GM12873 (cell line): ENCODE results near the gene NQO2.

ENCODE experiments used
- TF ChIP-seq, protein P1 (sequence below): IDR thresholded peaks from 2 replicates; pipeline ENCODE4 v1.5.1; 2012; ENCODE audit warnings: low read depth, mild to moderate bottlenecking, moderate library complexity, low read length, control low read depth; ENCODE audit not compliant: insufficient read depth; ENCODE audit errors: missing control alignments

NQO2 gene

DNA sequence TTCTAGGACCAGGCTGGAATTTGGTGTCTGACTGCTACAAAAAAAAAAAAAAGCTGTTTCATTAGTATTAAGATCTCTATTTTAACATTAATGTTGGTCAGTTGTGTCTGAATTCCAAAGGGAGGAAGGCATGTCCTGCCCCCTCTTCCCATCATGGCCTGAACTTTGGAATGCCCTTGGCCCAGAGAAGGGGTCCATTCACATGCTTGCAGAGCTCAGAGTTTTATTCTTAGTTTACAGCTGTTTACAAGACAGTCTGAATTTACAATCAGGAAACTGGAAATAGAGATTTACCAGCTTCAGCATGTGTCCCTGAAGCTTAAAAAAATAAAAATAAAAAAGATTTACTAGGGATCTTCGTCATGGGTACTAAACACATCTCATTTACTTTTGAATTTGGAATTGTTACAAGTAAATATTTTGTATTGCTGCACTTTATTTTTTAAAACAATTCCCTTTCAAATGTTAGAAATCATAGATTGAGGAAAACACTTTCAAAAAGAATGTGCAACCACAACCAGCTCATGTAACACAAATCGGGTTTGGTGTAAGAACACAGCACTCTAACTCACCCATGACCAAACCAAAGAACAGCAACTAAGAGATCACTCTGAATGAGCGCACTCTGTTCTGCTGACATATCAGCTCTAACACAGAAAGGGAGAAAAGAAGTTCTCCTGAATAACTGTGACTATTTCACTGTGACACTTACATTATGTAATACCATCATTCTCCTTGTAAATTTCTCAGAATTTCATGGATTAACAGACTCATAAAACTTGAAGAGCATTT is 21.7 kb upstream of the NQO2 start:
- TF ChIP-seq, protein P1, sequence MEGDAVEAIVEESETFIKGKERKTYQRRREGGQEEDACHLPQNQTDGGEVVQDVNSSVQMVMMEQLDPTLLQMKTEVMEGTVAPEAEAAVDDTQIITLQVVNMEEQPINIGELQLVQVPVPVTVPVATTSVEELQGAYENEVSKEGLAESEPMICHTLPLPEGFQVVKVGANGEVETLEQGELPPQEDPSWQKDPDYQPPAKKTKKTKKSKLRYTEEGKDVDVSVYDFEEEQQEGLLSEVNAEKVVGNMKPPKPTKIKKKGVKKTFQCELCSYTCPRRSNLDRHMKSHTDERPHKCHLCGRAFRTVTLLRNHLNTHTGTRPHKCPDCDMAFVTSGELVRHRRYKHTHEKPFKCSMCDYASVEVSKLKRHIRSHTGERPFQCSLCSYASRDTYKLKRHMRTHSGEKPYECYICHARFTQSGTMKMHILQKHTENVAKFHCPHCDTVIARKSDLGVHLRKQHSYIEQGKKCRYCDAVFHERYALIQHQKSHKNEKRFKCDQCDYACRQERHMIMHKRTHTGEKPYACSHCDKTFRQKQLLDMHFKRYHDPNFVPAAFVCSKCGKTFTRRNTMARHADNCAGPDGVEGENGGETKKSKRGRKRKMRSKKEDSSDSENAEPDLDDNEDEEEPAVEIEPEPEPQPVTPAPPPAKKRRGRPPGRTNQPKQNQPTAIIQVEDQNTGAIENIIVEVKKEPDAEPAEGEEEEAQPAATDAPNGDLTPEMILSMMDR: no peak

DNA sequence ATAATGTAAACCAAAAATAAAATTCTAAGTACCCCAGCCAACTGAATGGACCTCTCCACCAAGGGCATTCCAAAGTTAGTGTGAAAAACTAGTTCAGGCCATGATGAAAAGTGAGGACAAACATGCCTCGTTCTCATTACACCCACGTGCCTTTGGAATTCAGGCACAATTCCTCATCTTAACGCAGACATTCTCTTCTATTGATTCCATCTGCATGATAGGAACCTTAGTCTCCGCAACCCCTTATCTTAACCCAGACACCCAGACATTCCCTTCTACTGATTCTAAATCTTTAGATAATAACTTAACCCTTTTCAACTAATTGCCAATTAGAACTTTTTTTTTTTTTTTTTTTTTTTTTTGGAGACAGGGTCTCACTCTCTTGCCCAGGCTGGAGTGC is 20.8 kb upstream of the NQO2 start:
- TF ChIP-seq, protein P1: no peak

DNA sequence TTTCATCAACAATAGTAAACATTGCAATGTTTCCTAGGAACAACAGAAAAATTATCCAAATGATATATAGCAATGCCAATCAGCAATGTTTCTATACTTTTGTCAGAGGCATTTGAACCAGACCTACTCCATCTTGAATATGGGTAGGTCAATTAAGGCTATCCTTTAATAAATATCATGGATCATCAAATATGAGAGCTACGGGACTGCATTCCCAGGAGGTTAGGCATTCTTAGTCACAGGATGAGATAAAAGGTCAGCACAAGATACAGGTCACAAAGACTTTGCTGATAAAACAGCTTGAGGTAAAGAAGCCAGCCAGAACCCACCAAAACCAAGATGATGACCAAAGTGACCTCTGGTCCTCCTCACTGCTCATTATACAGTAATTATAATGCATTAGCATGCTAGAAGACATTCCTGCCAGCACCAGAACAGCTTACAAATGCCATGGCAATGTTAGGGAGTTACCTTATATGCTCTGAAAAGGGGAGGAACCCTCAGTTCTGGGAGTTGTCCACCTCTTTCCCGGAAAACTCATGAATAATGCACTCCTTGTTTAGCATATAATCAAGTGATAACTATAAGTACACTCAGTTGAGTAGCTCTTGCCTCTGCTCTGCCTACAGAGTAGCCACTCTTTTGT is 19.8 kb upstream of the NQO2 start:
- TF ChIP-seq, protein P1: no peak

DNA sequence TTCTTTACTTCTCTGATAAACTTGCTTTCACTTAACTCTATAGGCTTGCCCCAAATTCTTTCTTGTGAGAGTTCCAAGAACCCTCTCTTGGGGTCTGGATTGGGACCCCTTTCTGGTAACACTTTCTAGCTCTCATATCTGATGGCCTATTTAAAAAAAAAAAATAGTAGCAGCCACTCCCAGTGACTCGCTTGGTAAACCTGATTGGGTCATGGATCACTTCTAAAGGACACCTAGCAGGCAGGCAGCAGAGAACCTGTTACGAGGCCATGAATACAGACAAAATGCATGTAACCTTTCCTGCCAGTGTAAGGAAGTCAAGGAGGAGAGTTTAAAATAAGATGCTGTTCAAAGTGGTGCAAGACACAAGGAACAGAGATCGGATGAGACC is 19.2 kb upstream of the NQO2 start:
- TF ChIP-seq, protein P1: no peak

DNA sequence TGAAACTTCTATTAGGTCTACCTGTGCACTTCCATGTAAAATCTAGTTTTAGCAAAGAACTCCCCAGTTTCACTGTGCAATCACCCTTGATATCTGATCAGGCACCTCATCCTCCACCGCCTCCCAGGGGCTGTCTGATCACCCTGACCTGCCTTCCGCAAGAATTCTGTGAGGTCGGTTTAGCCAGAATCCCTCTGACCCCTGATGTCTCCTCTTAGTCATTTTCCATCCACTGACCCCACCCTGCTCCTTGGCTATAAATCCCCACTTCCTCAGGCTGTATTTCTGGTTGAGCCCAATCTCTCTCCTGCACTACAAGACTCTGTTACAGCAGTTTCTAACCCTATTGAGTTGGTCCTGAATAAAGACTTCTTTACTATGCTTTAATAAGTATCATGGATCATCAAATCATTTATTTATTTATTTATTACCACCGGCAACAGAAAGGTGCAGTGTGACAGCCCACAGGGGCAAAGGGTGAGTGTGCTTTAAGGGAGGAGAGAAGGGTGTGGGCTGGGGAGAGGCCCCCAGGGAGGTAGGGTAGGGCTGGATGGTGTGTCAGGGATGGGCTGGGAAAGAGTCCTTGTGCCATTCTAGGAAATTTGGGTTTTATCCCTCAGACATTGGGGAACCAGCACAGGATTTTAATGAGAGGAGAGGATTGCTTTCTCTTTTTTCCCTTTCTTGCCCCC is 17.1 kb upstream of the NQO2 start:
- TF ChIP-seq, protein P1: no peak

DNA sequence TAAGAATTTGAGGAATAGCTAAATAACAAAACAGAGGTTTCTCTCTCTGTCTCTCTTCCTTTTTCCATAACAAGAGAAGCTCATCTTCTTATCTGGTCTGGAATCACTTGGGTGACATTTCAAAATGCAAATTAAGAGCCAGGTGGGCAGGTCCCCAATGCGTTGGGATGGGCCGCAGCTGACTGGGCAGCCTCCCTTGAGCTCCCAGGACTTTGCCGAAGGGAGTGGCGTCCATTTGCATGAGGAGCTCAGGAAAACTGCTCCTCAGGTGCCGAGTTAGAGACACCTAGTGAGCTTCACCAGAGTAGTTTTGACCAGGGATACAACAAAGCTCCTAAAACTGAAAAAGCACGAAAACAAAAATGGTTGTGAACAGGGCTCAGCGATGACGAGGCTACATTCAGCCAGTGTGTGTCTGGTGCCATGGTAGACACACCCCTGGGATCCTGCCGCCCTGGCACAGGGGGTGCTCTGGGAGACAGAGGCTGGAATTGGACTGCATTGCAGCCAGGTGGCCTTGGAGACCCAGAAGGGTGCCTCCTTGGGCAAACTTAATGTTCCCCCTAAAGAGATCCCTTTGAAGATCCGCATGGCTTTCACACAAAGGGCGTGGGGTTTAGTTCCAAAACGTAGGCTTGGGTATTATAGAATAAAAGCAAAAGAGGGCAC is 14.8 kb upstream of the NQO2 start:
- TF ChIP-seq, protein P1: no peak
